ENCODE measurements around the gene PCP4L1. TPM values are rescaled to one million over a fixed set of nuclear protein-coding genes. Genes with fewer than 3 reads are reported as not detected.
A peak's percentile ranks its signal among the peaks of the same experiment; 100 is the strongest.

Gene PCP4L1
- total RNA-seq, 1 donor from 2014 or later = not detected

DNA sequence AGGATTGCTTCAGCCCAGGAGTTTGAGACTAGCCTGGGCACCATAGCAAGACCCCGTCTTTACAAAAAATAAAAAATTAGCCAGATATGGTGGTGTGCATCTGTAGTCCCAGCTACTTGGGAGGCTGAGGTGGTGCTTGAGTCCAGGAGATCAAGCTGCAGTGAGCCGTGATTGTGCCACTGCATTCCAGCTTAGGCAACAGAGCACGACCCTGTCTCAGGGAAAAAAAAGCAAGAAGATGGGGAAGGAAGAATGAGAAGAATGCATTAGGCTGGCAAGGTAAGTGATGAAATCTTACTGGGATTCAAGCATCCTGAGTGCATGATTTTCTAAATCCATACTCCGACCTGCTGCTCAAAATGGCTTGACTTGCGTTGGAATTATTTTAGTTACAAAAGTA lies 6.8 kb downstream of the PCP4L1 start:
- DNase-seq (ENCODE audit: low read depth) = no peak

DNA sequence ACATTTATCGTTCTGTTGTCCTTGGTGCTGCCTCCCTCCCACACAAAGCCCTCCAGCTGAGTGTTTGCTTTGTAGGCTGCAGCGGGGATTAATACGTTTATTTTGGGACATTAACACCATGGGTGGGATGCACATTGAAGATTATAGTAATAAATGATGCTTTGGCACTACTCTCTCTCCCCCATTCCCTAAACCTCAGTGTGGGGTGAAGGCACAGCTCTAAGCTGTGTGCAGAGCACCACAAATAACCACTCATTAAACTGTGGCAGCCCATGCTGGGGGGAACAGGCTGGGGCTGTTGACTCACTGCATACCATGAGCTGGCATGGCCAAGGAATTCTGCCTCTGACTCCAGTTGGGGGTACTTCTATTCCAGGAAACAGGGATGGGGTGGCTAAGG lies 7.7 kb downstream of the PCP4L1 start:
- DNase-seq (ENCODE audit: low read depth) = peak; percentile 62

DNA sequence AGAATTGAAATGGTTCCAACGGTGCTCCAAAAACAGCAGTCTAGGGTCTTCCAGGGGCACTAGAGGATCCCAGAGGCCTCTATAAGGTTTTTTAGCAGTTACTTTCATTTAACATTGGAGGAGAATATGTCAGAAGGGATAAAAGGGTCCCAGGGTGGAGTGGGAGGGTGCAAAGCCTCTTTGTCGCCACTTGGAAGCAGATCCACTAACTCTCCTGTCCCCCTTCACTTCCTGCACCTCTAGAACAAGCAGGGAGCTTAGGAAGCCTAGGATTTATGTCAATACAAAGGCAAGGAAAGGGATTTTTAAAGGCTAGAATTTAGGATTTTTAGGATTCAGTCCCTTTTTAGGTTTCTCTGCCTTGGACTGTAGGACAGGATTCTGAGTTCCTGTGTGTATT lies 8.3 kb downstream of the PCP4L1 start:
- DNase-seq (ENCODE audit: low read depth) = no peak

DNA sequence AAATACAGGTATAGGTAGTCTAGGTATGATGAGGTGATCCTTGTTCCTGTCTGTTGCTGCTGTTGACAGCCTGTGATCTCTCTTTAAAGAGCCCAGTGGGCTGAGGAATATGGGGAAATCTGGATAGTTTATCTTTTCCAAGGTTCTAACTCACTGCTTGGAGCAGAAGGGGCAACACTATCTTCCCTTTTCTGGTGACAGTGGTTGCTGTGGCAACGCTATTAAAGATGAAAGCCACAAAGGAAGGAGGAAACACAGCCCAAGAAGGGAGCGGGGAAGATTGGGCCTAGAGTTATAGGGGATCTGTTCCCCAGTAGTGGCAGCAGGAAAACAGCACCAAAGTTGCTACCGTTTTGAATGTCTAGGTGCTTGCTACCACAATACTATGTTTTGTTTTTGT lies 8.8 kb downstream of the PCP4L1 start:
- DNase-seq (ENCODE audit: low read depth) = no peak

DNA sequence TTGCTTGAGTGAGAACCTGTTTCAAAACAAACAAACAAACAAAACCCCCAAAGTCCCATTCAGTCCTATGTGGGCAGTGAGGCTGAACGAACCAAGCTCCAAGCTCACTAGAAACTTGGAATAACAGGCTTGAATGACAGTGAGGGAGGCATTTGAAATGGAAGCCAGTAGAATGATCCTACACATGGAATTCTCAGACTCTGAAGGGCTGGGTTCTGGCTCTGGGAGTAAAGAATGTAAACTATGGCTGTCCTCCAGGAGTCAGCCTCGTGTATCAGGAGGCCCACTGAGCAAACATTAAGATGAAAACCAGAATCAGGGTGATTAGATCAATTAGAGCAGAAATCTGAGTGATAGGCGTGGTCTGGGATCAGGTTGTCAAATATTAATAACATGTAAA lies 14.9 kb downstream of the PCP4L1 start:
- DNase-seq (ENCODE audit: low read depth) = no peak

DNA sequence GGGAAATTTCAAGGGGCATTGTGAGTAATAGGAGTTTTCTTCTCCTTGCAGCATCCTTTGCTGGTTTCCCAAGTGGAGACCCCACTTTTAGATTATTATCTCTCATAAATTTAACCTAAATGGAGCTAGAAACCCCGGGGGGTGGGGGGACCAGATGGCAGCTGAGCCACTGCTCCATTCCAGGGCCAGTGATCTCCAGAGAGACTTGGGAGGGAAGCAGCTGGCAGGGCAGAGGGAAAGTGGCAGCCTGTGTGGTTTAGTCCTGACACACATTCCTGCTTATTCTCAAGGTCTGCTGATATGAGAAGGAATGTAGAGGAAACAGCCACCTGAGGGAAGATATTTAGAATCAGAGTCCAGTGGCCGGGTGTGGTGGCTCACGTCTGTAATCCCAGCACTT lies 16.3 kb downstream of the PCP4L1 start:
- DNase-seq (ENCODE audit: low read depth) = peak; percentile 63

DNA sequence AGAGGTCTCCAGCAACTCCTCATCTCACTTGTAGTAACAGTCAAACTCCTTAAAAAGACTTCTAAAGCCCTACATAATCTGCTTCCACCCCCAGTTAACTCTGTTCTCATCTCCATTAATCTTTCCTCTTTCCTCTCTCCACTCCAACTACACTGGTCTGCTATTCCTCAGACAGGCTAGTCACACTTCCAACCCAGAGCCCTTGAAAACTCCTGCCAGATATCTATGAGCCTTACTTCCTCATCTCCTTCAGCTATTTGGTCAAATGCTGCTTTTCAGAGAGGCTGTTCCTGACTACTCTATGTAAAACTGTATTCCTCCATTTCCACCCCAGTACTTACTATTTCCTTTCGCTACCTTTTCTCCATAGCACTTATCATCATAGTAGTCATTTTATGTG lies 24.4 kb downstream of the PCP4L1 start:
- no peak for DNase-seq (ENCODE audit: low read depth)

DNA sequence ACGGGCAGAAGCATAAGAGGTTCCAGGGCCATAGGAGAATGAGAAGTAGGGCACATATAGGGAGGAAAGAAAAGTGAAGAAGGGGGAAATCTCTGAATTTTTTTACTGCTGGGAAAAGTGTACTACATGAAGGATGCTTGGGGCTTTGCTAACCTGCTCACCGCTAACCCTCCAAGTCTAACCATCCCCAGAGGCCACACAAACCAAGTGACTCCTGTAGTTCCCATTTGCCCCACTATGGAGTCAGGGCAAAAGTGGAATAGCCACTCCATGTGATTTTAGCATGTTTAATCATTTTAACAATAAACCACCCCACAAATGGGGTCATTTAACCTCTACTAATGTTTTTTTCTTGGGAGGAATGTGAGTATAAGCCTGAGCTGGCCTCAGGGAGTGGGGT lies 26.6 kb downstream of the PCP4L1 start:
- DNase-seq (ENCODE audit: low read depth) = no peak

DNA sequence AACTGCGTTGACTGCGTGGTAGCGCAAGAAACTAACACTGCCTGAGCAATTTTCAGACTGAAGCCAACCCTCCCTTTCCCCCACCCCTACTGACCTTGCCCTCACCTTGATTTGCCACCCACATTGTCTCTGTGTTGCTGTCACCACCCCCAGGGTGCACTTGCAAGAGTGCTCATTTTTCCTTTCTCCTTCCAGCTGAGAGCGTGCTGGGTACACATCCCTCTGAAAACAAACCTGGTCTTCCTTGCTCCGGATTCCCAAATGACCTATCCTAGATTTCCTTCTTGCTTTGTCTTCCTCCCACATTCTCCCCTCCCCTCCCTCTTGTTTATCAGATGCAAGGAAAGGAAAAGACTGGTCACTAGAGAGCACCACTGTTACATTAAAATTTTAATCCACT lies 27.0 kb downstream of the PCP4L1 start:
- no peak for DNase-seq (ENCODE audit: low read depth)

DNA sequence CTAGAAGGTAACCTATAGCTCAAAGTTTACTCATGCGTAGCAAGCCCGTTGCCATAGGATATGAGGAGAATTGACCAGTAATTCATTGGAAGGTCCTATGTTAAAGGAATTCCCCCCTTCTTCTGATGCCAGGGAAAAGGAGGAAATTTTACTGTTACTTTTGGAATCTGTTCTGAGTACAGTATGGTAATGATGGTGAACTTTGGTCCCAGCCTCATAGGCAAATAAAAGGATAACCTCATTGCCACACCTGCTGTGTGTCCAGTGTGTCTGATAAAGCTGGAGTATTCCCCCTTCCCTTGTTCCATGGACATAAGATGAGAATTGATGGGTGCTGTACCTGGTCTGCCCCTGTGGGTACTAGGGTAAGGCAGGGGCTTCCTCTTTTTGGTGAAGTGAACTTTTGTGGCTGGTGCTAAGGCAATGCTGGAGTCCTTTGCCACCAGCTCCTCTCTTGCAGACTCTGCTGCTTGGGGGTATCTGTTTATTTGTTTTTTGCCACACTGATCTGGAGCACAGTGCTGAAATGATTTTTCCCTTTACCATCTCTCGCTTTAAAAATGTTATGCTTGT lies 29.0 kb downstream of the PCP4L1 start:
- no peak for DNase-seq (ENCODE audit: low read depth)

DNA sequence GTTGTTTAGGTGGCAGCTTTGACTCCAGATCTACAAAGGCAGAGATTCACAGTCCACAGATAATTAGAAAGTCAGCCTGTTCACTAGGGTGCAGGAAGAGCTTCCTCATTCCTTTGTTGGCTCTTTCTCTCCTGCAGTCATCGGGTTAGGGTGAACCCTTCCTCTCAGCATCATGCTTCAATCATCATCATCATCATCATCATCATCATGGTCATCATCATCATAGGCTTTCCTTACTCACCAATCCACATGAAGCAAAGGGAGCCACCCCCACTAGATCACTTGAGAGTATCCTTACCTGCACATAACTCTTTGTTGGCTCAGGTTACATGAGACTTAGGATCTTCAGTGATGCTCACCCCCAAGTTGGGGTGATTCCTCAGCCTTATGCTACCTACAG lies 32.2 kb downstream of the PCP4L1 start:
- DNase-seq (ENCODE audit: low read depth) = no peak

DNA sequence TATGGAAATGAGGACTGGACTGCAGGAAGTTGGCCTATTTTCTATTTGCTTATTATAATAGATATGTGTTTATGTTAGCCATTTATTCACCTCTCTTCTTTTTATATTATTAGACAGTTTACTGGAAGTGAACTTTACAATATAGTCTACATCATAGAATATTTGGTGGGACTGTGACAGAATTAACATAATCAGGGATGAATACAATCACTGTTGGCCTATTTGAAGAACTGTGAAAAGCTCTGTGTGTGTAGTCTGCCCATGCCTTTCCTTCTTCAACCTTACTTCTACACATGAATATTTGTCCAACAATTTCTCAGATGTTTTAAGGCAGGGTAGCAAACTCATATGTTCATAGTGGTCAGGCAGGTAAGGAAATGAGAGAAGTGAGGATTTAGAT lies 38.9 kb downstream of the PCP4L1 start:
- DNase-seq (ENCODE audit: low read depth) = no peak

DNA sequence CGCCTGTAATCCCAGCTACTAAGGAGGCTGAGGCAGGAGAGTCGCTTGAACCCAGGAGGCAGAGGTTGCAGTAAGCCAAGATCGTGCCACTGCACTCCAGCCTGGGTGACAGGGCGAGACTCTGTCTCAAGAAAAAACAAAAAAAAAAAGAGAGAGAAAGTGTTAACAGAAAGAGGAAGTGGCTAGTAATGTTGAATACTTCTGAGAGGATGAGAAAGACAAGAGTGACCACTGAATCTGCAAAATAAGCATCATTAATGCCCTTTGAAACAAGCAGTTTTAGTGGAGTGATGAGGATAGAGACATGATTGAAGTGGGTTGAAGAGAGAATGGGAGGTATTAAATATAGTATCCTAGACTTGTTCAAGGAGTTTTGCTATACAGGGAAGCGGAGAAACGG lies 39.6 kb downstream of the PCP4L1 start:
- no peak for DNase-seq (ENCODE audit: low read depth)

DNA sequence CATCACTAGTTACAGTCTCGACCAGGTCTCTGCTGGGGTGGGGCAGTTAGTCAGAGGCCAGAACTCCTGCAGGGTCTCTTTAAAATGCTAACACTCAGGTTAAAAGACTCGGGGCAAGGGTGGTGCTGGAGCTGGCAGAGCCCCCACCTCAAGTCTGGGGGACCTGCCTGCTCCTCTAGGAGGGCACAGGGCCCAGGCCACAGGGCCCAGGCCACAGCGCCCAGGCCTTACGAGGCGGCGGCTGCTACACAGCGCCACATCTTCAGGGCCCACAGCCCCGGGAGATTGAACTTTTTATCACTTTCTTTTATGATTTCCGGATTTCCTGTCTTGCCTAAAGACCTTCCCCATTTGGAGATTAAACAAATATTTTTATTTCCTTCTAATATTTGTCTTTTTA lies 40.8 kb downstream of the PCP4L1 start:
- DNase-seq (ENCODE audit: low read depth) = no peak

DNA sequence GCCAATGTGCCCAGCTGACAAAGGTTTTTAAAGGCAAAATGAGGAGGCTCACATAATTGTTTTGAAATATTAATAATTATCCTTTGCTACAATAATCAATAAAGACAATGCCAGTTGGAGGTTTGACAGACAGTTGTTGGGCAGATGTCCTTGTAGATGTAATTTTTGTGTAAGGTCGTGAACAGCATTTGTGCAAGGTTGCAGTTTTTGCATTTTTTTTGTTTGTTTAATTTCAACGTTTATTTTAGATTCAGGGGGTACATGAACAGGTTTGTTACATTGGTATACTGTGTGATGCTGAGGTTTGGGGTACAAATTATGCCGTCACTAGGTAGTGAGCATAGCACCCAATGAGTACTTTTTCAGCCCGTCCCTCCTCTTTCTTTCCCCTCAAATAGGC lies 41.9 kb downstream of the PCP4L1 start:
- DNase-seq (ENCODE audit: low read depth) = no peak

DNA sequence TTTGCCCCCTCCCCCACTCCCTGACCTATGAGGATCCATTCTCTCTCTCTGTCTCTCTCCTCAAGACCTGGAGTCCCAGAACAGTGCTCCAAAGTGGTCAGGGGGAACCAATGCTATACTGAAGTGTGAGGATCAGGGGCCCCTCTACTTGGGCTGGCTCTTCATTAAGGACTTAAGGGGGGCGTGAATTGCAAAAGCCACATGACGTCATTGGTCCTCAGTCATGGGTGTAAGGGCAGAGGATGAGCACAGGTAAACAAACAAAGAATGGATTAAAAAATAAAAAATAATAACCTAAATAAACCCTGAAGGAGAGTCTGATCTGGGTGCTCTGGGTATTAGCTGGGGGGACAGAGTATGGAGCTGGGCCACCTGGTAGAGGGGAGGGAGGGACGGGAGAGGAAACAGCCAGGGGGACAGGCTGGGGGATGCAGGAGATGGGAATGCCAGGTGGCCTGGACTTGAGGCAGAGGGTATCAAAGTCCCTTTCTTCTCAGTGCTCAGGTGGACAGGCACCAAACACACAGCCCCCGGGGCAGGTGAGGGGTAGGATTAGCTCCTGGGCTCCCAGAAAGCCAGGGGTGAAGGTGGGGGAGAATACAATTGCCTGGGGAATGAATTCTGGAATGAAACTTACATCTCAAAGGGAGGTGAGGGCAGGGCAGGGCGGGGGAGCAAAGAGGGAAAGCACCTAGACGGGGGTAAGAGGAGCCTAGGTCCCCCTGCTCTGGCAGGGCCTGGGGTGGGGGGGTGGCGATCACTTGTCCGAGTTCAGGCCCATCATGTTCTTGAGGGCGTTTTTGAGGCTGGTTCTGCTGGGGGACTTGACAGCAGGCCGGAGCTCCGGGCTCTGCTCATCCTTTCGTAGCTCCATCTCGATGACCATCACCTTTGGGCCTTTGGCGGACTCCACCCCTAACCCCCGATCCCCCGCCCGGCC lies 46.7 kb downstream of the PCP4L1 start:
- no peak for DNase-seq (ENCODE audit: low read depth)

DNA sequence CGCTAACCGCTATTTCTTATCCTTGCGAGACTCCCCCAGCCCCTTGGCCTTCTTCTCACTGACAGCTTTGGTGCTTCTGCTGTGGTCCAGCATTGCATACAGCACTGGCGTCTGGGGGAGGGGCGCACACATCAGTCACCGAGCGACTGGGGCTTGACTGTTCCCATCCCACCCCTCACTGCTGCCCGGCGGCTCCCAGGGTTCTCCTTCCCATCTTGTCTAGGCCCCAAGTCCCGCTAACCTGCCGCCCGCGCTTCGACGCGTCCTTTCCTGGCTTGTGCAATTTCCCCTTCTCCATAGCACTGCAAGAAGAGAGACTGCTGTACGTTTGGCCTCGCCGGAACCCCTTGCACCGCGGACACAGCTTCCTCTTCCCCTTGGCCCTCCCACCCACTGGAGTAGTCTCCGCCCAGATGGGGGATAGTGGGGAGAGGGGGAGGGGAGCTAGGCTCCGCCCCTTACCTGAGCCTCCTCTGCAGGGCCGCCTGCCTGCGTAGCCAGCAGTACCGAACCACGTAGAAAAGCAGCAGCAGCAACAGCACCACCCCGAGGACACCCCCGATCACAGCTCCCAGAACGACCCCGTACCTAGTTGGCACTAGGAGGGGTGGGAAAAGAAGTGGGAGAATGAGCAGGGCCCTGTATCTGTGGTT lies 47.4 kb downstream of the PCP4L1 start:
- DNase-seq (ENCODE audit: low read depth) = no peak

DNA sequence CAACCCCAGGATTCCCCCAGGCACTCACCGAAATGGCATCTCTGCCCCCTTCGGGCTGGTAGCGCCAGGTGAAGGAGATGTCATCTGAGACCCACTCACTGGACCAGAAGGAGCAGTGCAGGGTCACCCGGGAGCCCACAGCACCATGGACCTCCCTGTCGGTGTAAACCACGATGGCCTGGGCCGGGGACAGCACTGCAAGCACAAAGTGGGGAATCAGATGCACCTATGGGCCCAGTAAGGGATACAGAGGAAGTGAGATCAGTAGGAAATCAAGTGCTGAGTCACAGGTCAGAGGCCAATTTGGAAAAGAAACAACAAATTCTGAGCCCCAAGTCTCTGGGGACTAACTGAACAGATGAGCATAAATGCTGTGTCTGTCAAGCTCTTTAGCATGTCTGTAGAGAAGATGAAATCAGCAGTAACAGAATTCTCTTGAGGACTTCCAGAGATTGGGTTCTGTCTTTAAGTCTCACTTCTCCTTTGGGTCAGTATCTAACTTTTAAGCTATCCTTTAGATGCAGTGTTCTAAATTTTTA lies 48.8 kb downstream of the PCP4L1 start:
- peak; percentile 66 for DNase-seq (ENCODE audit: low read depth)

DNA sequence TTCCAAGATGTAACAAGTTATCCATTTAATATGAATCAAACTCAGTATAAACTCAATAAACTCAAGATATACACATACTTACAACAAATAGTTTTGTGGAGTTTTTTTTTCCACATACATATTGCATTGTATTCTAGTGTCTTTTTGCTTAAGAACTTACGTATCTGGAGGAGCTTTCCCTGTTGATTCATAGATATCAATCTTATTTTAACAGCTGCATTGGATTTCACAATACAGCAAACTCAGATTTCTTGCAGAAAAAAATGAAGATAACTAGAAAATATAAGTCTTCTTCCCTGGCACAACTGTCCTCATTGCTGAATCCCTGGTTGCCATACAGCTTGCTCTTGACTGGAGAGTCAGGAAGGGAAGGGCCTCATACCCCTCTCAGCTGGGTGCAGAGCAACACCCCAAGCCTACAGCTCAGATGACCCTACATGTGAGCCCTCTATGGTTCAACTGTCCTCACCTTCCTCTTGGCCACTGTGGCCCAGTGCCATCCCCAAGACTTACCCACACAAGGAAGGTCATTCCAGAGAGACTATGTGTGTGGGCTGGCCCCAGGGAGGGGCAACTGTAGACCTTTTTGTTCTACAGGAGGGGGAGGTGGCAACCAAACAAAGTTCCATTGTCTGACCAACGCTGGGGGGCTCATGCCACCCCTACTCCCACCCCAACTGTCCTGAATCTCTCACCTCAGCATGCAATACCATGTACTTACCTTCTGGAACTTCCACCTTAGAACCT lies 49.5 kb downstream of the PCP4L1 start:
- peak; percentile 34 for DNase-seq (ENCODE audit: low read depth)

DNA sequence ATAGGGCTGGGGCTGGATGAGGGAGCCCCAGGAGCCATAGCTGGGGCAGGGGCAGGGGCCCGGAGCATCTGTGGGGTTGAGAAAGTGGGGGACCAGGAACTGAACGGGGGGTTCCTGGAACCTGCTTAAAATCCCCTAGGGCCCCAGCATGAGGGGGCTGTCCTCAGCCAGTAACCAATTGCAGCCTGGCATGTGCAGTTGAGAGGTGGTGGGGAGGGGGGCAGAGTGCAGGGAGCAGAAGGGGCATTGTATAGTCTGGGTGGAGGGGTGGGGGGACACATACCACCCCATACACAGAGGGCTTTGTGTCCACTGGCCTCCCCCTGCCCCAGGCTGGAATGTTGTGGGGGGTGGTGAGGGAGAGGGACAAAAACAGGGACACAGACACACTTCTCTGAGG lies 51.3 kb downstream of the PCP4L1 start, which contains the start of gene MPZ:
Gene MPZ, minus strand, starts transcription at position 101 of the 400 bp plus-strand sequence. Its CDS starts 63 bp downstream, at position 38.
- no peak for DNase-seq (ENCODE audit: low read depth)

DNA sequence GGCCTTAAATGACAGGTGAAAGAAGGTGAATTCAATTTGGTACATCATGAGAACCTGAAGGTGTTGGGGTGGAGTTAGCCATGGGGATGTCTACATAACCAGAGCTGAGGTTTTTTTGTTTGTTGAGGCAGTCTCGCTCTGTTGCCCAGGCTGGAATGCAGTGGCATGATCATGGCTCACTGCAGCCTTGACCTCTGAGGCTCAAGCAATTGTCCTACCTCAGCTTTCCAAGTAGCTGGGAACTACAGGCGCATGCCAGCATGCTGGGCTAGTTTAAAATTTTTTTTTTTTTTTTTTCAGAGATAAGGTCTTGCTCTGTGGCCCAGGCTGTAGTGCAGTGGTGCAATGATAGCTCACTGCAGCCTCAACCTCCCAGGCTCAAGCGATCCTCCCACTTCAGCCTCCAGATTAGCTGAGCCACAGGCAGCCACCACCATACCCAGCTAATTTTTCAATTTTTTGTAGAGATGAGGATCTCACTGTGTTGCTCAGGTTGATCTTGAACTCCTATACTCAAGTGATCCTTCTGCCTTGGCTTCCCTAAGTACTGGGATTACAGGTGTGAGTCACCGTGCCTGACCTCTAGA lies 53.1 kb downstream of the PCP4L1 start:
- DNase-seq (ENCODE audit: low read depth) = no peak

All from myocyte (in vitro differentiated cells).